Neural crest cell (in vitro differentiated cells): ENCODE data around the gene SLC36A4. TPM values are rescaled to one million over a fixed set of nuclear protein-coding genes. Genes with fewer than 3 reads are reported as not detected.

Experiments used
- DNase-seq: peaks from one replicate; pipeline ENCODE4 v3.0.0; 2021; ENCODE audit warnings: low read depth, mixed read lengths, low spot score
- H3K27ac Mint-ChIP-seq: one replicate; pipeline ENCODE4 v1.8.0; 2021; ENCODE audit warnings: mild to moderate bottlenecking, mixed read lengths; ENCODE audit not compliant: unreplicated experiment
- H3K27me3 Mint-ChIP-seq: 2 replicates; pipeline ENCODE4 v1.8.0; 2021; ENCODE audit warnings: low read depth, mild to moderate bottlenecking, mixed read lengths
- H3K36me3 Mint-ChIP-seq: 2 replicates; pipeline ENCODE4 v1.8.0; 2021; ENCODE audit warnings: low read depth, mild to moderate bottlenecking, mixed read lengths
- H3K4me1 Mint-ChIP-seq: 2 replicates; pipeline ENCODE4 v1.8.0; 2021; ENCODE audit warnings: mixed read lengths
- H3K4me3 Mint-ChIP-seq: one replicate; pipeline ENCODE4 v1.8.0; 2021; ENCODE audit warnings: mild to moderate bottlenecking, mixed read lengths
- H3K9me3 Mint-ChIP-seq: 2 replicates; pipeline ENCODE4 v1.8.0; 2021; ENCODE audit warnings: mixed read lengths
- total RNA-seq: library from RNA; stranded (reverse); gene quantifications from 2 replicates; pipeline ENCODE4 v1.2.1, GENCODE V29; 2021
- TF ChIP-seq, protein P1 (sequence below): fragments of 200-600 bp; sonication (generic); conservative IDR thresholded peaks from 2 replicates; pipeline ENCODE4 v1.5.0; 2021; ENCODE audit warnings: antibody characterized with exemption, mild to moderate bottlenecking

Gene SLC36A4
- total RNA-seq, 1 donor from 2014 or later, result 34.4 TPM

DNA sequence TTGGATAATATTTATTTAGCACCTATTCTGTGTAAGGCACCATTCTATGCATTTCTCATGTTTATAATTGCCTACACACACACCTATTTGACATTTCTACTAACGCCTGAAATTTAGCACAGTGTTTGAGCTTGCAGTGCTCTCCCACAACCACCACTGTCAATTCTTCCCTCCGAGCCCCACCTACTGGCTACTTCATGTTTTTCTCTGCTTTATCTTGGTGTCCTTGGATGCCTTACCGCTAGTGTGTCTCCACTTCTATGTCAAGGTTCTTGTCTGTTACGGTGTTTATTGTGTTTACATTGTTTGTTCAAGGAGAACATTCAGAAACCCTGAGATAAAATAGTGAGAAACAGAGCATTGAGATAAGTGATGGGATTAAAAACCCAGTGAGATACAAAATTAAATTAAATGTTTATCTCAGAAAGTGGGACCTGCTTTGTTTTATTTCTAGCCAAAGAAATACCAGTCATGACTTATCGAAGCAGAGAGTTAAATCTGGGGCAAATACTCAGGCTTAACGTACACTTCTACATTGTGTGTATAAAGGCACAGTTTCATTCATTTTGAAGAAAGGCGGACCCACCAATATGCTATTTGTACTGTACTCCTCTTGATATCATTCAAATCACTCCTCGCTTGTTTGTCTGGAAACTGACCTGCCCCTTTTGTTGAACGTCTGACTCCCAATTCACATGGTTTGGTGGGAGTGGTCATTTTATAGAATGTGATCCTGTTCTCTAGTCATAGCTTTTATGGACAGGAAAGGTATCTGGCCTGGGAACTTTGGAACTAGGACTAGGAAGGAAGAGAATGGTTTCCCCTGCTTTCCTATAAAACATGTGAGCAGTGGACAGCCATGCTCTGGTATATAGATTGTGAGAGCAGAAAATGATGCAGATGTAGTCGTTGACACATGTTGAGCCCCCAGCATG, 39.2 kb upstream of the SLC36A4 start:
- Mint-ChIP-seq H3K27me3 (peaks cover 11% of the 10 kb centered on the region), H3K4me1 (no peaks in the 10 kb centered on the region), H3K36me3 (no peaks in the 10 kb centered on the region), H3K27ac (no peak overlapping the region), H3K4me3 (no peak overlapping the region), H3K9me3 (no peaks in the 10 kb centered on the region)
- TF ChIP-seq, protein P1, sequence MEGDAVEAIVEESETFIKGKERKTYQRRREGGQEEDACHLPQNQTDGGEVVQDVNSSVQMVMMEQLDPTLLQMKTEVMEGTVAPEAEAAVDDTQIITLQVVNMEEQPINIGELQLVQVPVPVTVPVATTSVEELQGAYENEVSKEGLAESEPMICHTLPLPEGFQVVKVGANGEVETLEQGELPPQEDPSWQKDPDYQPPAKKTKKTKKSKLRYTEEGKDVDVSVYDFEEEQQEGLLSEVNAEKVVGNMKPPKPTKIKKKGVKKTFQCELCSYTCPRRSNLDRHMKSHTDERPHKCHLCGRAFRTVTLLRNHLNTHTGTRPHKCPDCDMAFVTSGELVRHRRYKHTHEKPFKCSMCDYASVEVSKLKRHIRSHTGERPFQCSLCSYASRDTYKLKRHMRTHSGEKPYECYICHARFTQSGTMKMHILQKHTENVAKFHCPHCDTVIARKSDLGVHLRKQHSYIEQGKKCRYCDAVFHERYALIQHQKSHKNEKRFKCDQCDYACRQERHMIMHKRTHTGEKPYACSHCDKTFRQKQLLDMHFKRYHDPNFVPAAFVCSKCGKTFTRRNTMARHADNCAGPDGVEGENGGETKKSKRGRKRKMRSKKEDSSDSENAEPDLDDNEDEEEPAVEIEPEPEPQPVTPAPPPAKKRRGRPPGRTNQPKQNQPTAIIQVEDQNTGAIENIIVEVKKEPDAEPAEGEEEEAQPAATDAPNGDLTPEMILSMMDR, result peak; percentile 68
- peak; percentile 29 for DNase-seq

DNA sequence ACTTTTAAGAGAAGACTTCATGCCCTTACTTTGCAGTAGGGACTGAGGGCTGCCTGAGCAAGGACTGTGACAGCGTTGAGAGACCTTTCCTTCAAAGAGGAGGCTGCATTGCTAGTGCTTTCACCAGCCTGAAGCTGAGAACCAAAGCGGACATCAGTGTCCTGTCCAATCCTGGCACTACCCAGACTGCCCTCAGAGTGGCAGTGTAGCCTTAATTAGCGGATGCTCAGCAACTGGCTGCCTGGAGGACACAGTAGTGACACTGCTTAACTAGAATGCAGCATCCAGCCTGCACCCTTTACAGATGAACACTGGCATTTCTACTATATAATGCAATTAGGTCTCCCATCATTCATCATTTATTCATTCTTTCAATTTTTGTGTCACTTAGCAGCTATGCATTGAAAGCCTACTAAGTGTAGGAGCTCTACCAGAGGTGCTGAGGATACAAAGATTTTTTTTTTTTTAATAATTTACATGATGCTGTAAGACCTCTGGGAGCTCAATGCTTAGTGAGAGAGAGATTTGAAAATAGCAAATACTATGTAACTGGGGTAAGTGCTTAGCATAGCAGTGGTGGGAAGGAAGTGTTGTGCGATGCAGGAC, 36.9 kb upstream of the SLC36A4 start:
- TF ChIP-seq, protein P1, result peak; percentile 92
- Mint-ChIP-seq H3K4me1 (no peaks in the 10 kb centered on the region), H3K36me3 (no peaks in the 10 kb centered on the region), H3K27me3 (peaks cover 11% of the 10 kb centered on the region), H3K4me3 (no peak overlapping the region), H3K9me3 (no peaks in the 10 kb centered on the region), H3K27ac (no peak overlapping the region)
- DNase-seq, result peak; percentile 80

DNA sequence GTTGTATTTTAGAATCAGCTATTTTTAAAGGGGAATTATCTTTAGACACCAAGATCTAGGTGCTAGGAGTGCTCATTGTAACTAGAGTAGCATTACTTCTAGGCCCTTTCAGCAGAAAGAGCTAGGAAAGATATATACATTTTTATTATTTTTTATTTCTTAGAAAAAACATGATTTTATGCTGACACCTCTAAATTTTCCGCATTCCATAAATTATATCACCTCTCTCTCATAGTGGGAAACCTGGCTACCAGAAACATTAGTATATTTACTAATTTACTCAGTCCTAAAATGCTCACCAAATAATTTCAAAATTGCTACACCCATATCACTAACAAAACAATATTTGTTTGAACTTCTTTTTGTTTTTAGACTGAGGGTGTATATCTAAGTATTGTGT, 32.1 kb upstream of the SLC36A4 start:
- Mint-ChIP-seq H3K4me1 (no peaks in the 10 kb centered on the region), H3K27ac (no peak overlapping the region), H3K9me3 (no peaks in the 10 kb centered on the region), H3K4me3 (no peak overlapping the region), H3K27me3 (peaks cover 10% of the 10 kb centered on the region), H3K36me3 (no peaks in the 10 kb centered on the region)
- no peak for DNase-seq
- TF ChIP-seq, protein P1, result no peak

DNA sequence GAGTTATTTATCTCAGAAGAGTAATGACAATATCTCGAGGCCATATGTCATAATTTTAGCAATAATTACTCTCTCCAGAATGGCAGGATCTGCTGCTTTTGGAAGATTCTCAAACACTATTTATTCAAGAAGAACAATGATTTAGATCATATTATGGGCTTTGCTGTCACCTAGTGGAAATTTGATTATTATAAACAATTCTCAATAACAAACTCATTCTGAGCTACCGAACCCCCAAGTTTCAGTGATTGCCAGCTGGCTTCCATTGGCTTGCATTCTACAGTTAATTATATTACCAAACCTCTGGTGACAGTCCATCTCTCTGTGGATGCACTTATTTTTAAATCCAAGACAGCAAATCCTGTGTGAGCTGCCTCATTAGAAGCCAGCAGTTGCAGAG, 27.9 kb upstream of the SLC36A4 start:
- H3K27ac Mint-ChIP-seq, result no peak overlapping the region
- DNase-seq, result no peak
- no peaks in the 10 kb centered on the region for H3K4me1 Mint-ChIP-seq
- no peaks in the 10 kb centered on the region for H3K9me3 Mint-ChIP-seq
- no peak overlapping the region for H3K4me3 Mint-ChIP-seq
- H3K27me3 Mint-ChIP-seq, result no peaks in the 10 kb centered on the region
- H3K36me3 Mint-ChIP-seq, result no peaks in the 10 kb centered on the region
- TF ChIP-seq, protein P1, result peak; percentile 63

DNA sequence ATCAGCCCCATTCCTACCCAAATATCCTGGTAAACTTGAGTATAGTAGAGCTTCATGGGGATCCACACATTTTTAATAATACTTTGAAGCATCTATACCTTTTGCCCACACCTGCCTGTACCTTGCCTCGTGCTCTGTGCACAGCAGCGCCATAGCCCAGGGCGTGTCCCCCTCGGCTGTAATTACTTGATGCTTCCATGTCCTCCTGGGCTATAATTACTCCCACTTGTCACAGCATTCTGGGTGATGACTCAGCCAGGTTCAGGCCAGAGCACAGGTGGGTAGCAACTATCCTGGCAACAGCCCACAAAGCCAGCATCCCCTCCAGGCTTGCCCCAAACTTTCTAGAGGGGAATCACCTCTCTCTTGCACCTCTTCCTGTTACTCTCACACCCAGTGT, 23.7 kb upstream of the SLC36A4 start:
- Mint-ChIP-seq H3K9me3 (no peaks in the 10 kb centered on the region), H3K36me3 (no peaks in the 10 kb centered on the region), H3K27me3 (peaks cover 2% of the 10 kb centered on the region), H3K27ac (no peak overlapping the region), H3K4me3 (no peak overlapping the region), H3K4me1 (peaks cover 9% of the 10 kb centered on the region)
- TF ChIP-seq, protein P1, result no peak
- no peak for DNase-seq
